Head of caudate nucleus (tissue), 42 donors: ENCODE measurements around the gene TUBB1.

ENCODE experiments used
- DNase-seq, 42 donors: peaks; one replicate each; pipeline versions ENCODE4 v3.0.0 to v3.0.0-alpha.2; 2020 to 2021; ENCODE audit warnings: mixed read lengths in 7 of 42
- intact Hi-C: fragments of 100-400 bp; cut with DNase I; formaldehyde crosslinking; loops from one replicate; pipeline ENCODE4 v1.15.0; 2022

The TUBB1 gene

GRCh38 chr20:59013959-59014608 lies 5.1 kb upstream of the TUBB1 start:
- intact Hi-C loops = no loop called here
- DNase-seq = peak in 22 of 42 donors; percentile 22 to 78 (median 55)

DNA sequence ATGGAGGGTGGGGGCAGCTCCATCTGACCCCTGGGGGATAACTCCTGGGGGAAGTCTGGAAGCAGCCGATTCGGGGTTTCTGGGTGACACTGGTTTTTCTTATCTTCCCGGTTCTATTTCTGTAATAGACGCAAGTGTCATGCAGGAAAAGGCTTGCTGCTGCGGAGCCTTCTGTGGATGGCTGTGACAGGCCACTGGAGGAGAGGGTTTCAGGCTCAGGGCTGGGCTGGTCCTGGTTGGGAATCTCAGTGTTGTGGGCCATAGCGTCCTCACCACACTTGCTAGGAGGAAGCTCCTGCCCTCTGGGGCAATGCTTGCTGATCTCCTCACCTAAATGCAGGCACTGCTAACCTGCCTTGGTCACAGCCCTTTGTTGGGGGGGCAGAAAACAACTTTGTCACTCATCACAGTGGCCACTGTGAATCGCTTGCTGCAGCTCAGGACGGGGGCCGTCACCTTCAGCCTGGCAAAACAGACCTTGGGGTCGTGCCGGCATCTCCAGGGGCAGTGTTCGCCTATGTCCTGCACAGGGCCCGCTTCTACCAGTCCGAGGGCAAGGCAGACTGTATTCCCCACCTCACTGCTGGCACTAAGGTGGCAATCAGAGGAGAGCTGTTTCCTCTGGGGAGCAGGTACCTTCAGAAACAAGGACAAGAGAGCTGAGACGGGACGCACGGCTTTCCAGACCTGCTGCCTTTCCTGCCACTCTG lies 4.4 kb upstream of the TUBB1 start:
- DNase-seq = peak in 8 of 42 donors; percentile 6 to 35 (median 20)
- intact Hi-C loops = no loop called here

DNA sequence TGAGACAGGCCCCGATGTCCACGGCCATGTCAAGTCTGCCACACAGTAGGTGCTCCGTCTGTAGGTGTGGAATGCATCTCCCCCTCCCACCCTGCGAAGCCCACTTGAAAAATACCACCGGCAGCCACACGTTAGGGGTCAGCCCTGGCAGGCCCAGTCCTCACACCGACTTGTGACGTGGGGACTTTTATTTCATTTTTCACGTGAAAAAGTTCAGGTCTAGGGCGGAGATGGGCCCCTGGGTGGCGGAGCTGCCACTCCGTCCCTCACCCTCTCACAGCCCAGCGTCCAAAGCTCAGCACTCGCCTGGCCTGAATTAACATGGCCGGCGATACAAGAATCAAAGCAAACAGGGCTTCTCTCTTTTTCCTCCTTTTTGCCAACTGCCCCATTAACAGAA lies 3.8 kb upstream of the TUBB1 start:
- intact Hi-C loops = no loop called here

DNA sequence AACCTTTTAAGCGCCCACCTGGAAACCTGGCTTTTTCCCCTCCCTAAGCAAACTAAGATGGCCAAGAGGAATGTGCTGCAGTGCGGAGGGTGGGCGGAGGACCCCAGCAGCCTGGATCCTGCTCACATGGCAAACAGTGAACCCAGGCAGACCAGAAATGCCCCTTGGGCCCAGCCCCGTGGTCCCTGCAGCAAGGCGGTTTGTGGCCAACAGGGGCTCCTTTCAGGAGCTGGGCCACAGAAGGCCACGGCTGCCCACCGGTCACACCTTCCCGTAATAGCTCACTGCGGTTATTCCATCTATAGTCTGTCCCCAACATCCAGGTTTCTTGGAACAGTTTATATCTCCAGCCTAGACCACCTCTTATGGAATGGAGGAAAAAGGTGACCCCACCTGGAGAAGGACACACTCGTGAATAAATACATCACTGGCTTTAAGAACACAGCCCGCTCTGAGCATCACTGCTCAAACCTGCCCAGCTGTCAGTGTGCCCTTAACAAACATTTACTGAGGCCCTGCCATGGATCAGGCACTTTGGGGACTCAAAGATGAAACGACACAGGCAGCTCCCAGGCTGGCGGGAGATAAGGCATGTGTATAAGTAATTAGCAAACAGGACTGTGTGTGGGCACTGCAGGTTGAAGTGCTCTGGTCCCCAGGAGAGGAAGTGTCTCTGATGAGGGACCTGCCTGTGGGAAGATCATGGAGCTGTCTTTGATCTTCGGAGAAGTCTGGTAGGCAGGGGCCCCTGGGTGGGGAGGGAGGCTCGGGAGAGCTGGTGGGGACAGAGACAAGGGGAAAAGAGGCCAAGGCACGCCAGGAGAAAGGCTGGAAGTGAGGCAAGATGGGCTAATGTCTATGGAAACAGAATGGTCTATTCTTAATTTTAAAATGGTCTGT lies 3.2 kb upstream of the TUBB1 start:
- intact Hi-C loops = no loop called here
- peak in 4 of 42 donors; percentile 5 to 22 (median 8) for DNase-seq

More for the DNA sequence above, 3.8 kb upstream of the TUBB1 start:
- peak in 4 of 42 donors; percentile 3 to 32 (median 12) for DNase-seq

DNA sequence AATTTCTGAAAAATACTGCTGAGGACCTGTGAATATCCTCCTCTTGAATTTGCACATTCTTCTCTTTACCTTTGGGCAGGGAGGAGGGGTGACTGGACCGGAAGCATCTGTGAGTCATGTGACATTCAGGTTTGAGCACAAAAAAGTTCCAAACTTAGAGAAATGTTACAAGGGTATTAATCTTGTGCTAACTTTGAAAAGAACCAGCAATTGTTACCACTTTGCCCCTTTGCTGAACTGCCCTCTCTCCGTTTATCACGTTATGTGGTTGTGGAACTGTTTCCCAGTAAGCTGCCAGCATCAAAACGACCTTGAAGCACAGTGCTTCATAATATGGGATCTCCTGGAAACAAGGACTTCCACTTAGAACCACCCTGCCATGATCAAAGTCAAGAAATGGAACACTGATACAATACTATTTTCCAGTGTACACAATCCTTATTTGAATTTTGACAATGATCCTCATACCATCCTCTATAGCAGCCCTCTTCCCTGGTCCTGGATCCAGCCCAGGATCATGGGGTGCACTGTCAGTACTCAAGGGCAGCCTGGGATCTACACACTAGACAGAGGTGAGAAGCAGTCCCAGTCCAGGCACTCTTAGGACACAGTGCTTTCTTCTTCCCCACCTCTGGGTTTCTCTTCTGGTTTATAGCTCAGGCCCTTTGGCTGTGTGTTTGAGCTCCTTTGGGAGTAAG lies 2.3 kb upstream of the TUBB1 start:
- DNase-seq = peak in 3 of 42 donors; percentile 1 to 26 (median 4)
- intact Hi-C loops = no loop called here

- intact Hi-C loops = no loop called here
- DNase-seq = peak in 5 of 42 donors; percentile 1 to 25 (median 6)
These were observed 1.6 kb upstream of the TUBB1 start for GRCh38 chr20:59017493-59018231.

- peak in 3 of 42 donors; percentile 4 to 6 (median 5) for DNase-seq
- intact Hi-C loops = no loop called here
These were observed 412 bp upstream of the TUBB1 start for GRCh38 chr20:59018817-59019216.

DNA sequence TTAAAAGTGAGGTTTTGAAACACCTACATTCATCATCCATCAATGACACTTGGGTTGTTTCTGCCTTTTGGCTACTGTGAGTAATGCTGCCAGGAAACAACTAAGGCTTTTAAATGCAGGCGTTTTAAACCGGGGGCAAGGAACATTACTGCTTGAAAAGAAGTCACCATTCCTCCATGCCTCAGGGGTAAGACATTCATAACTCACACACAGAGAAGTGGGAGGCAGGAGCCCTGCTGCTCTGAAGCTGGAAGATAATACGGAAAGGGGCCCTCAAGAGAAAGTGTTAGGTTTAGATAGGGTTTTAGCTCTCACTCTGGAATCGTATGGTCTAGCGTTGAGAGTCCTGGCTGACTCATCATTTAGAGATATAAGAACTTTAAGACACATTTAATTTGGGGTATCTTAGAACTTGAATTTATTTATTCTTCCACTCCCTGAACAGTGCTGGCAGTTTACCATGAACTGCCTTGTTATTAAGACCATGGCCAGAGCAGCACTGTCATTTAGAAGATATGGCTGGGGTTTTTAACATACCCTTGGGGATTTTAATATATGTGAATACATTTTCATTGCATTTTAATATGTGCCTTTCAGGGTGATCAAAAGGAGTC lies 1.8 kb downstream of the TUBB1 start:
- intact Hi-C loops = no loop called here
- DNase-seq = peak in 4 of 42 donors; percentile 7 to 37 (median 21)

- intact Hi-C loops = no loop called here
- peak in 4 of 42 donors; percentile 0 to 28 (median 12) for DNase-seq
These were observed 3.5 kb downstream of the TUBB1 start for GRCh38 chr20:59022754-59023153.

GRCh38 chr20:59023616-59024015 lies 4.4 kb downstream of the TUBB1 start:
- intact Hi-C loops = no loop called here
- peak in 3 of 42 donors; percentile 3 to 24 (median 16) for DNase-seq

GRCh38 chr20:59024111-59024530 lies 4.9 kb downstream of the TUBB1 start:
- DNase-seq = peak in 4 of 42 donors; percentile 4 to 35 (median 18)
- intact Hi-C loops = no loop called here

DNA sequence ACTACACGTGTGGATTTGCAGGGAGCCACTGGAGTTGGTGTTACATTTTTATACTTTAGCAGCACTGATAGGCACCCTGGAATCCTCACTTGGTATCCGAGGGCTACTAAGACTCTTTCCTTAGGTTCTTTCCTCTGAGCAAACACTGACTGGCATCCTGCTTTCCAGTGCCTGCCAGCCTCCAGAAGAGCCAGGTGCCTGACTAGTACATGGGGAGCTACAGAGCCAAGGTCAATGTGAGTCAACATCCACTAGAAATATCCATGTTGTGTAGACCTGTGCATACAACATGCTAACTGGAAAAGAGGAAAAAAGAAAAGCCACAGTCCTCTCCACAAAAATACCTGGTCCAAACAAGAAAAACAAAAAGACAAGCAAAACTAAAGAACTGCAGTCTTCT lies 5.9 kb downstream of the TUBB1 start:
- DNase-seq = peak in 2 of 42 donors; percentile 33 to 38
- intact Hi-C loops = no loop called here

DNA sequence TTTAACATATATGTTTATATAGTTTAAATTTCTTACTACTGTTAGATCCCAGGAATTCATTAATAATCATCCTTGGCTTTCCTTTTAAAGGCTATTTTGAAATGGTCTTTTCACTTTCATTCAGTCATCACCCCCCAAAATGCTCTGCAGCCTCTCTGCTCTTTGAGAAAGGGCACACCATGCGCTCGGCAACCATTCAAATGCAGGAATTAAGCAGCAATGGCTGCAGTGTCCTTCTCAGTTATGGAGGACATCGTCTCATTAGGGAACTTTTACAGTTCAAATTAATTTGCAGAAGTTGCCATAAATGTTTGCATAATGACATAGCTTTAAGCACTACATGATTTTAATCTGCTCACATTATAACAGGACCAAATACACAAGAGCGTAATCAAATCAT lies 6.3 kb downstream of the TUBB1 start:
- DNase-seq = peak in 2 of 42 donors; percentile 24 to 28

DNA sequence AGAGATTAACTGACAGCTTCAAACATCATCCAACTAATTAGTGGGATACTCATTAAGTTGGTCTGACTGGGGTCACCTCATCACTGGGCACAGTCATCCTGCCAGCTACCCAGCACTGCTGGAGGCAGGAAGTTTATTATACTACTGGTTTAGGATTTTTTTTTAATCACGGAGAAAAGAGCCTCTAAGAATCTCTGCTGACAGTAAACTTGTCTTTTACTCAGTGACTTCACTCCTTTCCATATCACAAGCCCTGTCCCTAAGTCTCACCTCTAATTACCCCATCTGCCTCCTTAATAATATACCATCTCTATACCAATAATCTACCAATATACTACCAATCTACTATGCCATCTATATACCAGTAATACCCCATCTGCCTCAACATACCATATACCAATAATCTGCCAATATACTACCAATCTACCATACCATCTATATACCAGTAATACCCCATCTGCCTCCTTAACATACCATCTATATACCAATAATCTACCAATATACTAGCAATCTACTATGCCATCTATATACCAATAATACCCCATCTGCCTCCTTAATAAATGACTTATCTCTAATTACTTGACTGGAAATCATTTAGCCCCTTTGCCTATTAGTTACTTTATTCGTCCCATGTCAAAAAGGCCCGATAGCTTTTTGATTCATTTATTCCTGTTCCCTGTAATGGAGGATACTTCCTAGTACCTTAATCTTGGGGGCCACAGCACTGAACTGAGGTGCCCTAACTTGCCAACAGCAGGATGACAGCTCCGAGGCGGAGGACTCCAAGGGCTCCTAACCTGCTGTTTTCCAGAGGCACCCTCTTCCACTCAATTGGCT lies 7.9 kb downstream of the TUBB1 start:
- DNase-seq = no peak
- intact Hi-C loops = no loop called here

More for the DNA sequence above, 6.3 kb downstream of the TUBB1 start:
- intact Hi-C loops = no loop called here

- intact Hi-C loops = no loop called here
- no peak for DNase-seq
These were observed 8.6 kb downstream of the TUBB1 start for GRCh38 chr20:59027741-59028320.

- intact Hi-C loops = no loop called here
- no peak for DNase-seq
These were observed 9.6 kb downstream of the TUBB1 start for GRCh38 chr20:59028812-59029211.
